ENCODE data around the gene CHAT.
A peak's percentile ranks its signal among the peaks of the same experiment; 100 is the strongest.

The CHAT gene

DNA sequence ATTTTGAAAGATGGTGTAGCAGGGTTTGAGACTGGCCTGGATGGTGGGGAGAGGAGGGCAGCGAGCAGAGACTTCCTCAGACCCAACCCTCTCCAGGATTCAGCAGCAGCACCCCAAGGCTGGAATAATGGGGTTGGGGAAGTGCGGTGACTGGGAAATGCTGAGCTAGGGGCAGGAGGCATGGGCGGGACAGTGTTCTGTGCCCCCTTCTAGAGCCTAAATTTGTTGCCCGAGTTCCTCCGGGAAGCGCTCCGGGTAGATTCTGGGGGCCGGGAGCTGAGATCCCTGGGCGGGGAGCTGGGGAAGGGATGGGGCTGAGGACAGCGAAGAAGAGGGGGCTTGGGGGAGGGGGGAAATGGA is at the start of gene CHAT:
TSS of gene CHAT (plus strand) at position 156 of the 360 bp plus-strand sequence. CDS start at position 309, 153 bp downstream.
- no peak for DNase-seq (ENCODE audit: low read depth in 2 of 2, low spot score in 1 of 2)

- no peak for DNase-seq (ENCODE audit: low read depth in 2 of 2, low spot score in 1 of 2)
These were observed 49.3 kb upstream of the CHAT start for GRCh38 chr10:49564461-49565009.

- no peak for DNase-seq (ENCODE audit: low read depth in 2 of 2, low spot score in 1 of 2)
These were observed 46.0 kb upstream of the CHAT start for GRCh38 chr10:49567810-49568209.

DNA sequence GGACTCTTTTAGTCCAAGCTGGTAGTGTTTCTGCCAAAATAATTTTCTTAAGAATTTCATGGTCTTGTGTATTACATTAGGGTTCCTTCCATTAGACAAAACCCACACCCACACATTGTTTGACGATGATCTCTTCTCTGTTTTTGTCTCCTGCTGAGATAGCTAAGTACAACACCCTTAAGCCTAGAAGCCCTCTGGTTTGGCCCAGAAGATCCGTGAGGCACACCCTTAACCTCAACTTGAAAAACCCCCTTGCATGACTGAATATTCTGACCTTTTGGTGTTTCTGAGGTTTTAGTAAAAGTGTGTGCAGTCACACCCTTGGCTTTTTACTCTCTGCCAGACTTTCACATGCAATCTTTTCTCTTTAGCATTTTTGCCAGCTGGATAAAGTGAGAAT is 45.6 kb upstream of the CHAT start:
- no peak for DNase-seq (ENCODE audit: low read depth in 2 of 2, low spot score in 1 of 2)

- DNase-seq (ENCODE audit: low read depth in 2 of 2, low spot score in 1 of 2) = no peak
These were observed 44.7 kb upstream of the CHAT start for GRCh38 chr10:49569031-49569631.

- no peak for DNase-seq (ENCODE audit: low read depth in 2 of 2, low spot score in 1 of 2)
These were observed 42.4 kb upstream of the CHAT start for GRCh38 chr10:49571388-49571787.

DNA sequence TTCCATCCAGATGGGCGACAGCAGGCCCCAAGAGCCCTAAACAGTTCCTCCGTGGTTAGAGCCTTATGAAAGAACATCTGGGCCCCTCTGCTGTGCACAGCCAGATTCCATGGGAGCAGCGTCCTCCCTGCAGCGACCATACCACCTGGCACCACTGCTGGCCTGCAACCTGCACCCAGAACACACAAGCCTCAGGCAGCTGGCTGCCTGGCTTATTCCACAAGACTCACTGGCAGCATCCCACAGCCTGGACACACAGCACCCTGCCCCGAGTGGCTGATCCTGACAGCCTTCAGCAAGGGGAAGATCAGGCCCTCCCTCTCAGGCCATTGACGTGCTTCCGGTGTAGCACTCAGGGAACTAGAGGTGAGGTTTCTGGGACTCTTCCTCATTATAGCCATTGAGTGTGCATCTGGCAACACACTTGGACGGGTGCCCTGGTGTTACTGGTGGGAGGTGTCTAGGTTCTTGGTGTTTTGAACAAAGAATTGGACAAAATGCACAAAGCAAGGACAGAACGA is 41.2 kb upstream of the CHAT start:
- no peak for DNase-seq (ENCODE audit: low read depth in 2 of 2, low spot score in 1 of 2)

GRCh38 chr10:49575489-49576072 is 38.3 kb upstream of the CHAT start:
- DNase-seq (ENCODE audit: low read depth in 2 of 2, low spot score in 1 of 2) = no peak

DNA sequence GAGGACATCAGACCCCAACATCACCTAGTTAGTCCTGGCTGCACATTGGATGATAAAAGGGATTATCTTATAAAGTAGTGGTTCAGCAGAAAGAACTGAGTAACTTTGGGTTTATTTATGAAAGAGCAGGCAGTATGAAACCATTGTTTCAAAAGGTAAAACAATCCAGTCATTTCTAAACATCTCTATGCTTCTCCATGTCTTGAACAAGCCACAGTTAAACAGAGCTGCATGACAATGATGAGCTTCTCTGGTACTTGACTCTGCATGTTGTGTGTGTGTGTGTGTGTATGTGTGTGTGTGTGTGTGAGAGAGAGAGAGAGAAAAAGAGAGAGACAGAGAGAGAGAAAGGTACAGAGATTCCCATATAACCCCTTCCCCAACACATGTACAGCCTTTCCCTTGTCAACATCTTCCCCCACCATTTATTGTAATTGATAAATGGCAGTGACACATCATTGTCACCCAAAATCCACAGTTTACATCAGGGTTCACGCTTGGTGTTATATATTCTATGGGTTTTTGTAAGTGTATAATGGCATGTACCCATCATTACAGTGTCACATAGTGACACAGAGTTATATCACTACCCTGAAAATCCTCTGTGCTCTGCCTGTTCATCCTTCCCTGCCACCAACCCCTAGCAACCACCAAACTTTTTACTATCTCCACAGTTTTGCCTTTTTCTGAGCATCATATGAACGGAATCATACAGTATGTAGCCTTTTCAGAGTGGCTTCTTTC is 36.5 kb upstream of the CHAT start:
- no peak for DNase-seq (ENCODE audit: low read depth in 2 of 2, low spot score in 1 of 2)

- DNase-seq (ENCODE audit: low read depth in 2 of 2, low spot score in 1 of 2) = no peak
These were observed 35.4 kb upstream of the CHAT start for GRCh38 chr10:49578392-49578791.

- no peak for DNase-seq (ENCODE audit: low read depth in 2 of 2, low spot score in 1 of 2)
These were observed 34.2 kb upstream of the CHAT start for GRCh38 chr10:49579621-49580020.

GRCh38 chr10:49585387-49585786 is 28.4 kb upstream of the CHAT start:
- DNase-seq (ENCODE audit: low read depth in 2 of 2, low spot score in 1 of 2) = no peak

DNA sequence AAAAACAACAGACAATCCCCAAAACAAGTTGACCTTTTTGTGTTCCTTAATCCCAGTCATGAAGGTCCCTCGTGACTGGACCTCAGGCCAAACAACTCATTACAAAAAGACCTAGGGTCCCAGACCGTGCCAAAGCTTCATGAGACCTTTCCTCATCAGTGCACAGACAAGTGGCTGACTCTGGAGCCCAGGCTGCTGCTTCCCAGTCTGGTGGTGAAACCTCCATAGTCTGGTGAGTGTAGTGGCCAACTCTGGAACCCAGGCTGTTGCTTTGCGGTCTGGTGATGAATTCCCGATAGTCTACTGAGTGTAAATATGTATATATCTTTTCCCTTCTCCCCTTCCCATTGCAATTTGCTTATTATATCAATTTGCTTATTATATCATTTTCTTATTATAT is 25.9 kb upstream of the CHAT start:
- DNase-seq (ENCODE audit: low read depth in 2 of 2, low spot score in 1 of 2) = no peak

DNA sequence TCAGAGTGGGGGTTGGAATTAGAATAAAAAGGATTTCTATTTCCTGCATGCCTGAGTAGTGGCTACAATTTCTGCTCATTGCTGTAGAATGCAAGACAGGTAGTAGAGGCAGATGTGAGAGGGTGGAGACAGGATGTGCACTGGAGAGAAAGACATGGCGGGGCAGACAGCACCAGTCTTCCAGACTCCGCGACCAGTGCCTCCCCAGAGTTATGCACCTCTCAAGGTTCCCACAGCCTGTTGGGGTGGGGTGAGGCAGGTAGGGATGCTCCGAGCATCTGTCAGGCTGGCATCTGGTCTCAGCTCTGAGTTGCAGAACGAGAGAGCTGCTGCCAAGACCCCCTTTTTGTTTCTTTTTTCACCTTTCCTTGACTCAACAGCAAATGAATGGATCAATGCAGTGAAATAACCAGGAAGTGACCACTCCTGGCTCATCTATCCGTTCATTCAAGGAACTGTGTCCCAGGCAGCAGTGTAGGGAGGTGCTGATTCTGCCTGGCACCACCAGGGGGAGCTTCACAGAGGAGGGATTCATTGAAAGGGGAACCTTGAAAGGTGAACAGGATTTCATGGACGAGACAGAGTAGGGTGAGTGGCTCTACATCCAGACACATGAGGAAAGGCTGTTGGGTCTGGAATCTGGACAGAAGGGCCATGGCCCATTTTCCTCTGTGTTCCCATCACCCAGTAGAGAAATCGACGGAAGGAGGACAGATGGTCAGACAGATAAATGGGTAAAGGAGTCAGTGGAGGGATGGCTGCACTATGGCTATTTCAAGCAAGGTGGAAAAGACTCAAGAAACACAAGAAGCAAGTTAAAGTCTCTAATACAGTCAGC is 20.9 kb upstream of the CHAT start:
- DNase-seq (ENCODE audit: low read depth in 2 of 2, low spot score in 1 of 2) = peak; percentile 12 to 15

DNA sequence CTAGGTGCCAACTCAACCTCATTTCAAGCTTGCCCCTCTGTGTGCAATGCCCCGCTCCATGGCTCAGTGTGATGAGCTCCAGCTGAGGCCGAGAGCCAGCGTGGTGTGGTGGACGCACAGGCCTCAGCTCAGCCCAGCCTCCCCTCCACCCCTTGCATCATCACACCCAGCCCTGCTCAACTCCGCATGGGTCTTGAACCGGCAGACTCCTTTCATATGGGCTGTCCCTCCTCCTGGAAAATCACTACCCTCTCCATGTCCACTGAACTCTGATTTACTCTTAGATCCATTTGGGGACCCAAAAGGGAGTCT is 20.3 kb upstream of the CHAT start:
- DNase-seq (ENCODE audit: low read depth in 2 of 2, low spot score in 1 of 2) = no peak

DNA sequence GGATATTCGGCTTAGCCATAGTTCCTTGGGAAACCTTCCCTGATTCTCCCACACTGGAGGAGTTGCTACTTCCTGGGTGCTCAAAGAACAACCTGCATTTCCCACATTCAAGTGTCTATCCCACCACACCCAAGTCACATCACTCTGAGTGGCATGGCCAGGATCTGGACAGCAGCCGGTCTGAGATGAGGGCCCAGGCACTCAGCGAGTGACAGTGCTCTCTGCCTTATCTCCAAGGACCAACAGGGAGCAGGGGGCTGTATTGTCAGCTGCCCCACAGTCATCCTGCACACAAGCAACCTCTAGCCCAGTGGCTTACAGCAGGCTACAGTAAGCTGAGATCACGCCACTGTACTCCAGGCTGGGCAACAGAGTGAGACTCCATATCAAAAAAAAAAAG is 19.8 kb upstream of the CHAT start:
- DNase-seq (ENCODE audit: low read depth in 2 of 2, low spot score in 1 of 2) = no peak

- no peak for DNase-seq (ENCODE audit: low read depth in 2 of 2, low spot score in 1 of 2)
These were observed 19.2 kb upstream of the CHAT start for GRCh38 chr10:49594594-49594993.

GRCh38 chr10:49595003-49595712 is 18.7 kb upstream of the CHAT start:
- DNase-seq (ENCODE audit: low read depth in 2 of 2, low spot score in 1 of 2) = no peak

- DNase-seq (ENCODE audit: low read depth in 2 of 2, low spot score in 1 of 2) = no peak
These were observed 17.9 kb upstream of the CHAT start for GRCh38 chr10:49595713-49596492.

GRCh38 chr10:49596493-49596809 is 17.4 kb upstream of the CHAT start:
- DNase-seq (ENCODE audit: low read depth in 2 of 2, low spot score in 1 of 2) = no peak
